Lower leg skin (tissue), 4 donors: ENCODE data around the gene NMT2. TPM values are rescaled to one million over a fixed set of nuclear protein-coding genes. Genes with fewer than 3 reads are reported as not detected.

Experiments used
- DNase-seq, 2 donors: peaks; one replicate each; pipeline ENCODE4 v3.0.0-alpha.2; 2019; ENCODE audit warnings: low spot score in 2 of 2
- H3K4me3 ChIP-seq: fragments of 200-600 bp; sonication (generic); 2 replicates; pipeline ENCODE4 v1.5.1; 2017; ENCODE audit warnings: mild to moderate bottlenecking, low read depth; ENCODE audit not compliant: poor library complexity, severe bottlenecking
- POLR2A ChIP-seq, 2 donors: fragments of 450-650 bp; IDR thresholded peaks; one replicate each; pipeline ENCODE4 v1.6.1; 2016 to 2017; ENCODE audit warnings: antibody characterized with exemption in 2 of 2, mild to moderate bottlenecking in 1 of 2, moderate library complexity in 1 of 2
- WGBS, 2 donors: methylation state at CpG; one replicate each; pipeline ENCODE4 v1.1.5; 2018; 5-methylcytosine and 5-hydroxymethylcytosine counted together
- intact Hi-C: fragments of 100-400 bp; cut with DNase I; formaldehyde crosslinking; loops from one replicate; pipeline ENCODE4 v1.15.0; 2023; ENCODE audit warnings: low total_unique reads
- total RNA-seq, 4 donors: library from RNA; depleted of rRNA; stranded (reverse); fragments of >200 nt; gene quantifications; one replicate each; pipeline ENCODE4 v1.1.0, GENCODE V29; 2016
- TF ChIP-seq, protein P1 (sequence below), 3 donors: fragments of 450-650 bp; IDR thresholded peaks; one replicate each; pipeline ENCODE4 v1.5.1; 2016; ENCODE audit warnings: antibody characterized with exemption in 3 of 3, mild to moderate bottlenecking in 3 of 3, moderate library complexity in 2 of 3

Gene NMT2
- 10 to 100 TPM; 15.9 to 23.4 (median 20.9) TPM for total RNA-seq

DNA sequence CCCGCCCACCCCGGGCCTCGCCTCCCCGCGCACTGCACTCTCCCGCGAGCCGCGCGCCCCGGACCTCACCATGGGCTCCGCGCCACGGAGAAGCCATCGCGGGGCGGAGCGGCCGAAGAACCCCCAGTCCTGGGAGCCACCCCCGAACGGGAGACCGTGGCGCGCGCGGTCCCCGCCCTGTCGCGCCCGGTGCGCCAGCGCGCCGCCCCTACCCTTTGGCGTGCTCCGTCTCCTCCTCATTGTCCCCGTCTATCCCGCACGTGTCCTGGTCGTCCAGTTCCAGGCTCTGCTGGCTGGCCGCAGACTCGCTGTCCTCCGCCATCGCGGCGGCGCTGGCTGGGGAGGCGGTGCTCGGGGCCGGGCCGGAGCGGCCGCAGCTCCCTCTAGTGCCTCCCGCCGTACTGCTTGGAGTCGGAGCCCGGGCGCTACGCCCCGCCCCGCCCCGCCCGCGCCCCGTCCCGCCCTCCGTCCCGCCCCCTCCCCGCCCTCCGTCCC is at the start of gene NMT2:
Gene NMT2, minus strand, starts transcription at position 403 of the 495 bp plus-strand sequence. Its CDS starts 81 bp downstream, at position 322.
- 0% methylated on average over 6 to 30 of the region's 70 CpGs for WGBS, 2 donors
- intact Hi-C loops, result loop anchor here (5.0 kb wide), 1 partner anchor 331 kb away; the partner anchor contains the start of genes CDNF, HSPA14 and MSANTD7
- peak within 1 kb of the TSS; percentile 57 for H3K4me3 ChIP-seq
- peak; percentile 73 to 96 for DNase-seq
- TF ChIP-seq, protein P1, sequence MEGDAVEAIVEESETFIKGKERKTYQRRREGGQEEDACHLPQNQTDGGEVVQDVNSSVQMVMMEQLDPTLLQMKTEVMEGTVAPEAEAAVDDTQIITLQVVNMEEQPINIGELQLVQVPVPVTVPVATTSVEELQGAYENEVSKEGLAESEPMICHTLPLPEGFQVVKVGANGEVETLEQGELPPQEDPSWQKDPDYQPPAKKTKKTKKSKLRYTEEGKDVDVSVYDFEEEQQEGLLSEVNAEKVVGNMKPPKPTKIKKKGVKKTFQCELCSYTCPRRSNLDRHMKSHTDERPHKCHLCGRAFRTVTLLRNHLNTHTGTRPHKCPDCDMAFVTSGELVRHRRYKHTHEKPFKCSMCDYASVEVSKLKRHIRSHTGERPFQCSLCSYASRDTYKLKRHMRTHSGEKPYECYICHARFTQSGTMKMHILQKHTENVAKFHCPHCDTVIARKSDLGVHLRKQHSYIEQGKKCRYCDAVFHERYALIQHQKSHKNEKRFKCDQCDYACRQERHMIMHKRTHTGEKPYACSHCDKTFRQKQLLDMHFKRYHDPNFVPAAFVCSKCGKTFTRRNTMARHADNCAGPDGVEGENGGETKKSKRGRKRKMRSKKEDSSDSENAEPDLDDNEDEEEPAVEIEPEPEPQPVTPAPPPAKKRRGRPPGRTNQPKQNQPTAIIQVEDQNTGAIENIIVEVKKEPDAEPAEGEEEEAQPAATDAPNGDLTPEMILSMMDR (IDR thresholded peaks at IDR 0.05), result no peak
- TF ChIP-seq POLR2A (IDR thresholded peaks at IDR 0.05), result peak in 1 of 2 donors; percentile 47

DNA sequence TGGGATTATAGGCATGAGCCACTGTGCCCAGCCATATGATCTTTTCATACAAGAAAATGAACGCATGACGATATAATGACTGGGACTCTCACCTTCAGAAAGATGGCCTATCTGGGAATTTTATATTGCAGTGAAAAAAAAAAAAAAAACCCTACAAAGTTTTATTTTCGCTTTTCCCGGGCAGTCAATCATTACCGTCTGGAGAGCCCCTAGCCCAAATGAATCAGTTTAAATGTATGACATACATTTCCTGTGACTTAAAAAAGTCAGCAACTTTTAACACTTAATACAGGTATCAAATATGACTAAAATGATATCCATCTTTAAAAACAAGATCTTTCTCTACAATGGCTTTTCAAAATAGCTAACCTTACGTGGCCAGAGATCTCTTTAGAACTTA is 48.2 kb upstream of the NMT2 start:
- H3K4me3 ChIP-seq, result no peak overlapping the region
- TF ChIP-seq, protein P1 (IDR thresholded peaks at IDR 0.05), result no peak
- TF ChIP-seq POLR2A (IDR thresholded peaks at IDR 0.05), result no peak
- DNase-seq, result no peak
- 90 to 92% methylated on average over 6 of the region's 6 CpGs for WGBS, 2 donors
- intact Hi-C loops, result no loop called here

DNA sequence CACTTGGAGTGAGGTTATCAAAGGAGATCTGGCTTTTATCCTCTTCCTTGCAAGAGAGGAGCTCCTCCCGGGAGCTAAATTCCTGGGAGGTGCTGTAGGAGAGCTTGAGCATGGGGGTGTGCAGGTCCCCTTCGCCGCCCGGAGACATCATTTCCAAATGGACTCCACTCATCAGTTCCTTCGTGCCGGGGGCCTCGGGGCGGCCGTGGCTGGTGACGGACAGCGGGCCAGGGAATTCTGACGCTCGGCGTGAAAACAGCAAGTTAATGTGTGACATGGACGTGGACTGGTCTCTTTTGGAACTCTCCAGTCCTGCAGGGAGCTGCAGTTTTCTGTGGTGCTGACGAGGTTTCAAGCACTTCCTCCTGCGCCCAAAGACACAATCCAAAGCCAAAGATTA is 45.7 kb upstream of the NMT2 start:
- intact Hi-C loops, result no loop called here
- 93 to 95% methylated on average over 17 of the region's 17 CpGs for WGBS, 2 donors
- no peak for DNase-seq
- no peak for TF ChIP-seq POLR2A (IDR thresholded peaks at IDR 0.05)
- TF ChIP-seq, protein P1 (IDR thresholded peaks at IDR 0.05), result no peak
- H3K4me3 ChIP-seq, result no peak overlapping the region

DNA sequence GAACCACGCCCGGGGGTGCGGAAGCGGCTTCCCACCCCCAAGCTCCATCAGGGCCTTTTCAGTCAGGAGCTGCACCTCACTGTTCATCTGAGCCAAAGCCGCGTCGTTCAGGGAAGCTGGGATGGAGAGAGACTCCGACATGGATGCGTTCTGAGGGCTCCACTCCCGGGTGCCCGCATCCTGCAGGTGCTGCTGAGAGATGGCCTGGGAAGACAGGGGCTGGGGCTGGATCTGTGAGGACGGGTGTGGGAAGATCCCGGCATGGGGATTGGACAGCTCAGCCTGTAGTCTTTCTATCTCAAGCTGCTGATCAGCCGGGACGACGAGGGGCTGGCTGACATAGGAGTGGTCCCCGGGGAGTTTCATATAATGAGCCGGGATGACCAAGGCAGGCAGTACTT is 45.0 kb upstream of the NMT2 start:
- 95 to 96% methylated on average over 17 to 18 of the region's 18 CpGs for WGBS, 2 donors
- intact Hi-C loops, result no loop called here
- no peak overlapping the region for H3K4me3 ChIP-seq
- TF ChIP-seq, protein P1 (IDR thresholded peaks at IDR 0.05), result no peak
- no peak for TF ChIP-seq POLR2A (IDR thresholded peaks at IDR 0.05)
- DNase-seq, result no peak

DNA sequence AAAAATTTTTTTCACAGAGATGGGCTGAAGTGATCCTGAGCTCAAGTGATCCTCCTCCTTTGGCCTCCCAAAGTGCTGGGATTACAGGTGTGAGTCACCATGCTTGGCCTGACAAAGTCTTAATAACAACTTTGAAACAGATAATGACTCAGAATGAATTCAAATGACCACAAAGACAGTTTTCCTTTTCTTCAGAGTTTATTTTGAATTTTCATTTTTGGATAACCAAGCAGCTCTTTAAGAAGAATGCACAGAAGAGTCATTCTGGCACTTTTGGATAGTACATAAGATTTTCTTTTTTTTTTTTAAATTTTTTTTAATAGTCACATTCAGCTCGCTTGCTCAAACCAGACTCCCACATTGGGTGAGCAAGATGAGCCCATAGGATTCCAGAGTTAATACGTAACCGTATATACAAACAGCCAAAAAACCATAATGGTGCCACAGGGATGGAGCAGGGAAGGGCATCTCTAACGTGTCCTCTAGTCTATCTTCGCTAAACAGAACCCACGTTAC is 43.0 kb upstream of the NMT2 start:
- intact Hi-C loops, result no loop called here
- WGBS, 2 donors, result 94 to 96% methylated on average over 6 of the region's 6 CpGs
- no peak for DNase-seq
- TF ChIP-seq, protein P1 (IDR thresholded peaks at IDR 0.05), result no peak
- no peak for TF ChIP-seq POLR2A (IDR thresholded peaks at IDR 0.05)
- H3K4me3 ChIP-seq, result no peak overlapping the region

DNA sequence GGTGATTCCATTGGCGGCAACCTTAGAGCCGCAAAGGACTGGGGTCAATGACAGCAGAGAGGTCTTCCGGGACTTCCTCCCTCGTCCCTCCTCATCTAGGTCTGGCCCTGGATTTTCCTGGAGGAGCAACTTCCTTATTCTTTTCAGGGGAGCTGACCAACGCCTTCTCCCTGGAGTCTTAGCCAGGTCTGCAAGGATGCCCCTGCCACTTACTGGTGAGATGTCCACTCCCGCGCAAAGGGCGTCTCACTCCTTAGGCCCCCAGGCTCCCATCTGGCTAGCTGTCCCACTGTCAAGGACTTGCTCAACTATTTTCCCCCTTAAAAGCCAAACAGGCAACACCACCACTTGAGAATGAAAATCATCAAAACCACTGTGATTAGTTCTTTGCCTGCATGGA is 42.0 kb upstream of the NMT2 start:
- no peak overlapping the region for H3K4me3 ChIP-seq
- no peak for TF ChIP-seq POLR2A (IDR thresholded peaks at IDR 0.05)
- TF ChIP-seq, protein P1 (IDR thresholded peaks at IDR 0.05), result no peak
- WGBS, 2 donors, result 91 to 96% methylated on average over 8 of the region's 8 CpGs
- intact Hi-C loops, result no loop called here
- DNase-seq, result no peak
